Neural cell (in vitro differentiated cells): ENCODE measurements around the gene CACNA1I.

Source experiments
- CTCF ChIP-seq: fragments of 450-650 bp; IDR thresholded peaks from 2 replicates; pipeline ENCODE4 v1.5.1; 2014; ENCODE audit warnings: antibody characterized with exemption, mild to moderate bottlenecking, moderate library complexity; ENCODE audit not compliant: poor library complexity, severe bottlenecking
- EP300 ChIP-seq: fragments of 450-650 bp; conservative IDR thresholded peaks from 2 replicates; pipeline ENCODE4 v1.6.1; 2014; ENCODE audit warnings: antibody characterized with exemption, mild to moderate bottlenecking, moderate library complexity; ENCODE audit not compliant: poor library complexity, severe bottlenecking
- EZH2 ChIP-seq: fragments of 200-600, 300-800 bp; shearing (Covaris generic), sonication (generic); IDR thresholded peaks from 2 replicates; pipeline ENCODE4 v1.6.1; 2014; ENCODE audit warnings: antibody characterized with exemption, low read length, borderline replicate concordance, mild to moderate bottlenecking; ENCODE audit not compliant: insufficient read depth, poor library complexity, severe bottlenecking
- MXI1 ChIP-seq: fragments of 450-650 bp; conservative IDR thresholded peaks from 2 replicates; pipeline ENCODE4 v1.6.1; 2014; ENCODE audit warnings: antibody characterized with exemption, mild to moderate bottlenecking; ENCODE audit not compliant: poor library complexity, severe bottlenecking
- POLR2AphosphoS5 ChIP-seq: IDR thresholded peaks from 2 replicates; pipeline ENCODE4 v1.6.1; 2012
- RAD21 ChIP-seq: fragments of 450-650 bp; conservative IDR thresholded peaks from 2 replicates; pipeline ENCODE4 v1.6.1; 2014; ENCODE audit warnings: antibody characterized with exemption, mild to moderate bottlenecking, moderate library complexity
- REST ChIP-seq: IDR thresholded peaks from 2 replicates; pipeline ENCODE4 v1.6.1; 2012; ENCODE audit warnings: borderline replicate concordance
- TAF1 ChIP-seq: IDR thresholded peaks from 2 replicates; pipeline ENCODE4 v1.6.1; 2012; ENCODE audit warnings: low read depth

GRCh38 chr22:39596601-39597000 lies 26.0 kb downstream of the CACNA1I start:
- TF ChIP-seq CTCF: no peak
- TF ChIP-seq POLR2AphosphoS5: no peak
- TF ChIP-seq EZH2: no peak
- TF ChIP-seq REST: no peak
- TF ChIP-seq EP300: no peak
- no peak for TF ChIP-seq TAF1
- no peak for TF ChIP-seq MXI1
- TF ChIP-seq RAD21: no peak
